CD8-positive, alpha-beta memory T cell (primary cell): Measurements from ENCODE around the gene ZNF831. TPM values are rescaled to one million over a fixed set of nuclear protein-coding genes. Genes with fewer than 3 reads are reported as not detected.

Source experiments
- CTCF ChIA-PET: fragments of 350-600 bp; sonication (Branson Sonifier 250); formaldehyde crosslinking; loops from one replicate; lab custom pipeline; 2021; ENCODE audit warnings: antibody characterized with exemption; lab: Charles Lee
- POLR2A ChIA-PET: fragments of 350-600 bp; sonication (Branson Sonifier 250); formaldehyde crosslinking; loops from one replicate; lab custom pipeline; 2021; ENCODE audit warnings: antibody characterized with exemption; lab: Charles Lee
- DNase-seq, 5 donors: peaks; one replicate each; pipeline versions ENCODE4 v3.0.0 to v3.0.0-alpha.2; 2020 to 2022; ENCODE audit warnings: mixed read lengths in 1 of 5
- H3K27ac ChIP-seq: one replicate; pipeline ENCODE4 v1.7.0; 2013; ENCODE audit warnings: low read depth, mild to moderate bottlenecking, low read length, moderate library complexity
- H3K27me3 ChIP-seq: 2 replicates; pipeline ENCODE4 v1.7.0; 2013; ENCODE audit warnings: low read length, mild to moderate bottlenecking; ENCODE audit not compliant: insufficient read depth, poor library complexity, severe bottlenecking
- H3K36me3 ChIP-seq: 2 replicates; pipeline ENCODE4 v1.7.0; 2013; ENCODE audit warnings: mild to moderate bottlenecking, low read length, moderate library complexity; ENCODE audit not compliant: insufficient read depth
- H3K4me1 ChIP-seq: 2 replicates; pipeline ENCODE4 v1.7.0; 2013; ENCODE audit warnings: mild to moderate bottlenecking, low read length, moderate library complexity; ENCODE audit not compliant: insufficient read depth
- H3K4me3 ChIP-seq: 2 replicates; pipeline ENCODE4 v1.7.0; 2013; ENCODE audit warnings: mild to moderate bottlenecking, low read length
- H3K9me3 ChIP-seq: 2 replicates; pipeline ENCODE4 v1.7.0; 2013; ENCODE audit warnings: mild to moderate bottlenecking, low read length
- H3K27ac Mint-ChIP-seq, 8 donors: one replicate each; pipeline ENCODE4 v1.8.0; 2020 to 2021; ENCODE audit warnings: mixed read lengths in 8 of 8, mild to moderate bottlenecking in 6 of 8, inconsistent platforms in 3 of 8, moderate library complexity in 3 of 8
- H3K27me3 Mint-ChIP-seq, 2 donors: one replicate each; pipeline ENCODE4 v1.8.0; 2020 to 2021; ENCODE audit warnings: mixed read lengths in 2 of 2, mild to moderate bottlenecking in 1 of 2, moderate library complexity in 1 of 2
- H3K36me3 Mint-ChIP-seq, 3 donors: one replicate each; pipeline ENCODE4 v1.8.0; 2020 to 2021; ENCODE audit warnings: mixed read lengths in 3 of 3, inconsistent platforms in 1 of 3, mild to moderate bottlenecking in 1 of 3
- H3K4me1 Mint-ChIP-seq, 3 donors: one replicate each; pipeline ENCODE4 v1.8.0; 2020 to 2021; ENCODE audit warnings: mixed read lengths in 3 of 3, inconsistent platforms in 1 of 3, mild to moderate bottlenecking in 1 of 3
- H3K4me3 Mint-ChIP-seq, 7 donors: one replicate each; pipeline ENCODE4 v1.8.0; 2020 to 2021; ENCODE audit warnings: mixed read lengths in 7 of 7, mild to moderate bottlenecking in 6 of 7, moderate library complexity in 4 of 7, inconsistent platforms in 2 of 7
- H3K9me3 Mint-ChIP-seq, 5 donors: one replicate each; pipeline ENCODE4 v1.8.0; 2020 to 2022; ENCODE audit warnings: mixed read lengths in 5 of 5, mild to moderate bottlenecking in 3 of 5, moderate library complexity in 2 of 5, inconsistent platforms in 1 of 5
- polyA plus RNA-seq: library from polyadenylated mRNA; unstranded; fragments of 300-500 nt; fragmentation: Illumina TruSeq; gene quantifications from one replicate; pipeline ENCODE4 v1.2.3, GENCODE V29; 2021
- total RNA-seq, 2 experiments: library from RNA; stranded (reverse); gene quantifications; one replicate each; pipeline ENCODE4 v1.2.3, GENCODE V29; 2021

The ZNF831 gene
- total and polyA plus RNA-seq, 3 experiments from 2014 or later, result 6.4 to 12.1 (median 6.9) TPM

GRCh38 chr20:59219211-59219610 lies 55.6 kb downstream of the ZNF831 start:
- H3K36me3 ChIP-seq, result peaks cover 21% of the 10 kb centered on the region
- Mint-ChIP-seq H3K9me3 (no peaks in the 10 kb centered on the region), H3K4me3 (no peak overlapping the region), H3K27ac (peak overlapping the region in 4 of 8 donors; percentile 51 to 88 (median 72)), H3K36me3 (peaks cover 0 to 77% (median 17%) of the 10 kb centered on the region in 3 donors), H3K27me3 (no peaks in the 10 kb centered on the region), H3K4me1 (peaks cover 21 to 38% (median 30%) of the 10 kb centered on the region in 3 donors)
- H3K27me3 ChIP-seq, result no peaks in the 10 kb centered on the region
- ChIA-PET POLR2A (no interaction called here), CTCF (no interaction called here)
- no peak overlapping the region for H3K4me3 ChIP-seq
- H3K4me1 ChIP-seq, result peaks cover 16% of the 10 kb centered on the region
- no peak overlapping the region for H3K27ac ChIP-seq
- DNase-seq, result no peak
- H3K9me3 ChIP-seq, result no peaks in the 10 kb centered on the region

GRCh38 chr20:59220161-59220560 lies 56.5 kb downstream of the ZNF831 start:
- Mint-ChIP-seq H3K9me3 (no peaks in the 10 kb centered on the region), H3K27ac (peak overlapping the region in 7 of 8 donors; percentile 35 to 88 (median 73)), H3K4me1 (peaks cover 18 to 33% (median 24%) of the 10 kb centered on the region in 3 donors), H3K4me3 (no peak overlapping the region), H3K27me3 (no peaks in the 10 kb centered on the region), H3K36me3 (peaks cover 0 to 74% (median 17%) of the 10 kb centered on the region in 3 donors)
- Histone ChIP-seq H3K36me3 (peaks cover 17% of the 10 kb centered on the region), H3K27me3 (no peaks in the 10 kb centered on the region), H3K4me1 (peaks cover 16% of the 10 kb centered on the region), H3K9me3 (no peaks in the 10 kb centered on the region), H3K4me3 (no peak overlapping the region), H3K27ac (no peak overlapping the region)
- CTCF ChIA-PET, result interaction anchor here (1.7 kb wide), 1 partner anchor 60 kb away, joined by 5 read pairs; no protein-coding TSS in a partner anchor
- POLR2A ChIA-PET, result no interaction called here
- no peak for DNase-seq

- H3K9me3 ChIP-seq, result no peaks in the 10 kb centered on the region
- no peaks in the 10 kb centered on the region for H3K27me3 ChIP-seq
- H3K36me3 ChIP-seq, result peaks cover 10% of the 10 kb centered on the region
- no peak overlapping the region for H3K27ac ChIP-seq
- H3K4me3 ChIP-seq, result no peak overlapping the region
- Mint-ChIP-seq H3K36me3 (peaks cover 0 to 74% (median 22%) of the 10 kb centered on the region in 3 donors), H3K4me1 (peaks cover 18 to 34% (median 24%) of the 10 kb centered on the region in 3 donors), H3K9me3 (no peaks in the 10 kb centered on the region), H3K27me3 (no peaks in the 10 kb centered on the region), H3K4me3 (peak overlapping the region in 2 of 7 donors; percentile 23 to 67), H3K27ac (peak overlapping the region; percentile 40 to 88 (median 72))
- peaks cover 16% of the 10 kb centered on the region for H3K4me1 ChIP-seq
- CTCF ChIA-PET, result interaction anchor here (1.3 to 3.8 kb wide), 11 partner anchors 9 to 237 kb away, joined by 3 to 31 read pairs (median 5); partner anchors contain the start of gene ATP5F1E
- POLR2A ChIA-PET, result interaction anchor here (1.1 to 2.0 kb wide), 3 partner anchors 33 to 133 kb away, joined by 3 to 5 read pairs (median 5); no protein-coding TSS in a partner anchor
- DNase-seq, result no peak
These were observed 57.6 kb downstream of the ZNF831 start for GRCh38 chr20:59221049-59221706.

- Histone ChIP-seq H3K9me3 (no peaks in the 10 kb centered on the region), H3K27ac (no peak overlapping the region), H3K4me1 (peaks cover 16% of the 10 kb centered on the region), H3K4me3 (peak overlapping the region; percentile 38), H3K27me3 (no peaks in the 10 kb centered on the region), H3K36me3 (peaks cover 5% of the 10 kb centered on the region)
- Mint-ChIP-seq H3K9me3 (no peaks in the 10 kb centered on the region), H3K27ac (peak overlapping the region in 4 of 8 donors; percentile 7 to 88 (median 50)), H3K4me3 (peak overlapping the region in 3 of 7 donors; percentile 23 to 67 (median 32)), H3K36me3 (peaks cover 0 to 74% (median 17%) of the 10 kb centered on the region in 3 donors), H3K4me1 (peaks cover 18 to 36% (median 20%) of the 10 kb centered on the region in 3 donors), H3K27me3 (no peaks in the 10 kb centered on the region)
- DNase-seq, result no peak
- POLR2A ChIA-PET, result interaction anchor here (0.5 to 2.0 kb wide), 5 partner anchors 32 to 134 kb away, joined by 3 to 5 read pairs (median 4); no protein-coding TSS in a partner anchor
- CTCF ChIA-PET, result interaction anchor here (0.6 to 3.8 kb wide), 20 partner anchors 9 to 357 kb away, joined by 3 to 31 read pairs (median 4); partner anchors contain the start of gene ATP5F1E
These were observed 58.2 kb downstream of the ZNF831 start for GRCh38 chr20:59221707-59222252.

- Histone ChIP-seq H3K36me3 (peaks cover 5% of the 10 kb centered on the region), H3K4me3 (peak overlapping the region; percentile 38), H3K27ac (no peak overlapping the region), H3K4me1 (peaks cover 16% of the 10 kb centered on the region), H3K9me3 (no peaks in the 10 kb centered on the region), H3K27me3 (no peaks in the 10 kb centered on the region)
- DNase-seq, result peak; percentile 64 to 83 (median 68)
- Mint-ChIP-seq H3K27ac (peak overlapping the region in 7 of 8 donors; percentile 6 to 91 (median 77)), H3K27me3 (no peaks in the 10 kb centered on the region), H3K4me1 (peaks cover 18 to 40% (median 20%) of the 10 kb centered on the region in 3 donors), H3K36me3 (peaks cover 0 to 74% (median 15%) of the 10 kb centered on the region in 3 donors), H3K4me3 (peak overlapping the region; percentile 67 to 81 (median 74)), H3K9me3 (no peaks in the 10 kb centered on the region)
- CTCF ChIA-PET, result interaction anchor here (0.6 to 3.8 kb wide), 22 partner anchors 8 to 357 kb away, joined by 3 to 31 read pairs (median 4); partner anchors contain the start of gene ATP5F1E
- POLR2A ChIA-PET, result interaction anchor here (0.5 to 2.0 kb wide), 5 partner anchors 31 to 134 kb away, joined by 3 to 5 read pairs (median 4); no protein-coding TSS in a partner anchor
These were observed 58.9 kb downstream of the ZNF831 start for GRCh38 chr20:59222253-59223181.

GRCh38 chr20:59223182-59223601 lies 59.6 kb downstream of the ZNF831 start:
- peaks cover 7% of the 10 kb centered on the region for H3K36me3 ChIP-seq
- no peaks in the 10 kb centered on the region for H3K9me3 ChIP-seq
- H3K4me1 Mint-ChIP-seq, result peaks cover 18 to 40% (median 20%) of the 10 kb centered on the region in 3 donors
- no peak overlapping the region for H3K4me3 ChIP-seq
- H3K27me3 ChIP-seq, result no peaks in the 10 kb centered on the region
- no peaks in the 10 kb centered on the region for H3K27me3 Mint-ChIP-seq
- H3K4me1 ChIP-seq, result peaks cover 16% of the 10 kb centered on the region
- H3K4me3 Mint-ChIP-seq, result peak overlapping the region in 1 of 7 donors; percentile 12
- H3K27ac Mint-ChIP-seq, result peak overlapping the region in 1 of 8 donors; percentile 77
- peaks cover 1 to 73% (median 10%) of the 10 kb centered on the region in 3 donors for H3K36me3 Mint-ChIP-seq
- no peak overlapping the region for H3K27ac ChIP-seq
- CTCF ChIA-PET, result interaction anchor here (0.8 to 3.8 kb wide), 7 partner anchors 10 to 353 kb away, joined by 3 to 31 read pairs (median 3); no protein-coding TSS in a partner anchor
- POLR2A ChIA-PET, result no interaction called here
- DNase-seq, result no peak
- no peaks in the 10 kb centered on the region for H3K9me3 Mint-ChIP-seq

GRCh38 chr20:59223750-59224149 lies 60.1 kb downstream of the ZNF831 start:
- Histone ChIP-seq H3K4me1 (peaks cover 16% of the 10 kb centered on the region), H3K27me3 (no peaks in the 10 kb centered on the region), H3K9me3 (no peaks in the 10 kb centered on the region), H3K4me3 (no peak overlapping the region), H3K27ac (no peak overlapping the region), H3K36me3 (peaks cover 13% of the 10 kb centered on the region)
- POLR2A ChIA-PET, result no interaction called here
- H3K4me1 Mint-ChIP-seq, result peaks cover 18 to 40% (median 20%) of the 10 kb centered on the region in 3 donors
- CTCF ChIA-PET, result interaction anchor here (0.8 to 3.8 kb wide), 3 partner anchors 16 to 354 kb away, joined by 3 to 31 read pairs (median 28); no protein-coding TSS in a partner anchor
- no peak for DNase-seq
- H3K27me3 Mint-ChIP-seq, result no peaks in the 10 kb centered on the region
- no peaks in the 10 kb centered on the region for H3K9me3 Mint-ChIP-seq
- peak overlapping the region in 1 of 8 donors; percentile 21 for H3K27ac Mint-ChIP-seq
- no peak overlapping the region for H3K4me3 Mint-ChIP-seq
- peaks cover 7 to 76% (median 13%) of the 10 kb centered on the region in 3 donors for H3K36me3 Mint-ChIP-seq
